HG02678 (cell line): ENCODE results near the gene FRMD3.

ENCODE experiments used
- ATAC-seq: cut with Tn5 transposase; IDR thresholded peaks from one replicate; pipeline ENCODE4 v1.9.1; 2021; ENCODE audit warnings: mild to moderate bottlenecking, moderate library complexity; ENCODE audit not compliant: unreplicated experiment

Gene FRMD3

GRCh38 chr9:83199240-83199639, 339.0 kb downstream of the FRMD3 start:
- ATAC-seq: no peak

- no peak for ATAC-seq
These were observed 339.8 kb downstream of the FRMD3 start for GRCh38 chr9:83198371-83198770.

GRCh38 chr9:83197591-83197990, 340.6 kb downstream of the FRMD3 start:
- ATAC-seq: no peak

GRCh38 chr9:83196946-83197345, 341.3 kb downstream of the FRMD3 start:
- ATAC-seq: no peak
